ENCODE data around the gene ENO1. TPM values are rescaled to one million over a fixed set of nuclear protein-coding genes. Genes with fewer than 3 reads are reported as not detected.
A peak's percentile ranks its signal among the peaks of the same experiment; 100 is the strongest.

The ENO1 gene
- total RNA-seq, 2 donors from 2014 or later, result 145 to 157 TPM

- peak; percentile 100 for ATAC-seq
- intact Hi-C loops (cut with DNase I), result loop anchor here (10.0 kb wide), 1 partner anchor 114 kb away; no protein-coding TSS in a partner anchor
- peak overlapping the region in 3 of 4 donors; percentile 22 to 62 (median 51) for H3K27ac ChIP-seq
These were observed 29.7 kb downstream of the ENO1 start for GRCh38 chr1:8848663-8849386.

GRCh38 chr1:8847990-8848389, 30.5 kb downstream of the ENO1 start:
- intact Hi-C loops (cut with DNase I), result loop anchor here (10.0 kb wide), 1 partner anchor 113 kb away; no protein-coding TSS in a partner anchor
- Histone ChIP-seq H3K9me3 (no peaks in the 10 kb centered on the region), H3K4me1 (peaks cover 18% of the 10 kb centered on the region), H3K27ac (peak overlapping the region in 3 of 4 donors; percentile 39 to 62 (median 51)), H3K4me3 (no peak overlapping the region), H3K36me3 (replicated peaks in 1 of 2; ENCODE audit: insufficient read depth in 1 of 2, low read depth in 2 of 2) (no peaks in the 10 kb centered on the region), H3K27me3 (no peaks in the 10 kb centered on the region)
- TF ChIP-seq POLR2A (IDR thresholded peaks at IDR 0.05) (no peak), CTCF (IDR thresholded peaks at IDR 0.05) (no peak)
- ATAC-seq, result no peak
- WGBS, 2 donors, result 29 to 44% methylated on average over 5 of the region's 5 CpGs
- DNase-seq, result peak in 3 of 4 donors; percentile 50 to 68 (median 60)

More at GRCh38 chr1:8848663-8849386, 29.7 kb downstream of the ENO1 start:
- peak; percentile 92 to 97 (median 96) for DNase-seq
- Histone ChIP-seq H3K36me3 (replicated peaks in 1 of 2; ENCODE audit: insufficient read depth in 1 of 2, low read depth in 2 of 2) (no peaks in the 10 kb centered on the region), H3K4me3 (no peak overlapping the region), H3K9me3 (no peaks in the 10 kb centered on the region), H3K4me1 (peaks cover 18% of the 10 kb centered on the region), H3K27me3 (no peaks in the 10 kb centered on the region)
- no peak for TF ChIP-seq POLR2A (IDR thresholded peaks at IDR 0.05)
- peak; percentile 93 to 98 (median 95) for TF ChIP-seq CTCF (IDR thresholded peaks at IDR 0.05)
- 25 to 30% methylated on average over 17 to 19 of the region's 19 CpGs for WGBS, 2 donors

GRCh38 chr1:8846263-8846662, 32.2 kb downstream of the ENO1 start:
- WGBS, 2 donors, result 50 to 70% methylated on average over 3 to 4 of the region's 4 CpGs
- H3K27me3 ChIP-seq, result no peaks in the 10 kb centered on the region
- H3K4me1 ChIP-seq, result peaks cover 18% of the 10 kb centered on the region
- TF ChIP-seq CTCF (IDR thresholded peaks at IDR 0.05), result no peak
- TF ChIP-seq POLR2A (IDR thresholded peaks at IDR 0.05), result no peak
- no peaks in the 10 kb centered on the region for H3K36me3 ChIP-seq (replicated peaks in 1 of 2; ENCODE audit: insufficient read depth in 1 of 2, low read depth in 2 of 2)
- no peak overlapping the region for H3K4me3 ChIP-seq
- intact Hi-C loops (cut with DNase I), result loop anchor here (10.0 kb wide), 1 partner anchor 111 kb away; no protein-coding TSS in a partner anchor
- ATAC-seq (no peak), DNase-seq (no peak)
- no peak overlapping the region for H3K27ac ChIP-seq
- no peaks in the 10 kb centered on the region for H3K9me3 ChIP-seq

- Histone ChIP-seq H3K4me3 (no peak overlapping the region), H3K4me1 (peaks cover 18% of the 10 kb centered on the region), H3K36me3 (replicated peaks in 1 of 2; ENCODE audit: insufficient read depth in 1 of 2, low read depth in 2 of 2) (no peaks in the 10 kb centered on the region), H3K27me3 (no peaks in the 10 kb centered on the region), H3K9me3 (no peaks in the 10 kb centered on the region), H3K27ac (no peak overlapping the region)
- DNase-seq (no peak), ATAC-seq (no peak)
- intact Hi-C loops (cut with DNase I), result loop anchor here (10.0 kb wide), 1 partner anchor 111 kb away; no protein-coding TSS in a partner anchor
- TF ChIP-seq CTCF (IDR thresholded peaks at IDR 0.05) (no peak), POLR2A (IDR thresholded peaks at IDR 0.05) (no peak)
- 83 to 88% methylated on average over 20 to 21 of the region's 21 CpGs for WGBS, 2 donors
These were observed 33.1 kb downstream of the ENO1 start for GRCh38 chr1:8845104-8846097.
